ENCODE results near the gene PPP3CA. TPM values are rescaled to one million over a fixed set of nuclear protein-coding genes. Genes with fewer than 3 reads are reported as not detected.

Gene PPP3CA
- total RNA-seq, 1 experiment from 2014 or later: 31.0 TPM

DNA sequence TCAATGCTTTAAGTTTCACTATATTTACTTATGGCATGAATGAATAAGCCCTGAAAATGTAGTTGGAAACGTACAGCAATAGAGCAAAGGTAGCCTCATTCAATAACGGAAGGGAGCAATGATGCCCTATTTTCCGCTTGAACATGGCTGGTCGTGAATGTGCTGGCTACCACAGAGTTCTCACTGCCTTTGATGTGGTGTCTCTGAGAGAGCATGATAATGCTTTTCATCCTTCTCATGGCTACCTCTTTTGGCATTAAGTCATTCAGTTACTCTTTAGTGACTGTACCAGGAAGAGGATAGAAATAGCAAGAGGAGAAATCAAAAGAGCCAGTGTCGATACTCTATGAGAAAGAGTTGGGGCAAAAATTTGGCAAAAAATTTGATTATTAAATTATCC lies 308.0 kb downstream of the PPP3CA start:
- DNase-seq (ENCODE audit: low read depth, low spot score) (no peak), ATAC-seq (no peak)
- ChIA-PET CTCF (no interaction called here), POLR2A (no interaction called here)
- H3K4me3 ChIP-seq (ENCODE audit: low read depth in 2 of 2, low read length in 2 of 2): no peak overlapping the region
- H3K9me3 ChIP-seq (ENCODE audit: control insufficient read depth, insufficient read depth, low read depth, low read length): no peaks in the 10 kb centered on the region
- no peak overlapping the region for H3K27ac ChIP-seq (ENCODE audit: low read length)
- H3K4me1 ChIP-seq (ENCODE audit: control insufficient read depth, insufficient read depth, low read length): no peaks in the 10 kb centered on the region
- in situ Hi-C loops (cut with HindIII; ENCODE audit: low pct_unique_long_range_greater_than_20kb, low sequenced_read_pairs): no loop called here
- intact Hi-C loops (cut with micrococcal nuclease; ENCODE audit: unreplicated experiment): no loop called here
- TF ChIP-seq TCF7L2 (IDR thresholded peaks at IDR 0.05; ENCODE audit: low read depth, low read length) (no peak), SIN3A (IDR thresholded peaks at IDR 0.05; ENCODE audit: borderline replicate concordance, insufficient read depth, low read depth, low read length) (no peak), POLR2AphosphoS5 (IDR thresholded peaks at IDR 0.05; ENCODE audit: low read depth, low read length) (no peak)
- TF ChIP-seq, protein P1, sequence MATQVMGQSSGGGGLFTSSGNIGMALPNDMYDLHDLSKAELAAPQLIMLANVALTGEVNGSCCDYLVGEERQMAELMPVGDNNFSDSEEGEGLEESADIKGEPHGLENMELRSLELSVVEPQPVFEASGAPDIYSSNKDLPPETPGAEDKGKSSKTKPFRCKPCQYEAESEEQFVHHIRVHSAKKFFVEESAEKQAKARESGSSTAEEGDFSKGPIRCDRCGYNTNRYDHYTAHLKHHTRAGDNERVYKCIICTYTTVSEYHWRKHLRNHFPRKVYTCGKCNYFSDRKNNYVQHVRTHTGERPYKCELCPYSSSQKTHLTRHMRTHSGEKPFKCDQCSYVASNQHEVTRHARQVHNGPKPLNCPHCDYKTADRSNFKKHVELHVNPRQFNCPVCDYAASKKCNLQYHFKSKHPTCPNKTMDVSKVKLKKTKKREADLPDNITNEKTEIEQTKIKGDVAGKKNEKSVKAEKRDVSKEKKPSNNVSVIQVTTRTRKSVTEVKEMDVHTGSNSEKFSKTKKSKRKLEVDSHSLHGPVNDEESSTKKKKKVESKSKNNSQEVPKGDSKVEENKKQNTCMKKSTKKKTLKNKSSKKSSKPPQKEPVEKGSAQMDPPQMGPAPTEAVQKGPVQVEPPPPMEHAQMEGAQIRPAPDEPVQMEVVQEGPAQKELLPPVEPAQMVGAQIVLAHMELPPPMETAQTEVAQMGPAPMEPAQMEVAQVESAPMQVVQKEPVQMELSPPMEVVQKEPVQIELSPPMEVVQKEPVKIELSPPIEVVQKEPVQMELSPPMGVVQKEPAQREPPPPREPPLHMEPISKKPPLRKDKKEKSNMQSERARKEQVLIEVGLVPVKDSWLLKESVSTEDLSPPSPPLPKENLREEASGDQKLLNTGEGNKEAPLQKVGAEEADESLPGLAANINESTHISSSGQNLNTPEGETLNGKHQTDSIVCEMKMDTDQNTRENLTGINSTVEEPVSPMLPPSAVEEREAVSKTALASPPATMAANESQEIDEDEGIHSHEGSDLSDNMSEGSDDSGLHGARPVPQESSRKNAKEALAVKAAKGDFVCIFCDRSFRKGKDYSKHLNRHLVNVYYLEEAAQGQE (IDR thresholded peaks at IDR 0.05; ENCODE audit: insufficient read depth in 1 of 2, low read depth in 2 of 2, low read length in 1 of 2): no peak
- TF ChIP-seq, protein P2, sequence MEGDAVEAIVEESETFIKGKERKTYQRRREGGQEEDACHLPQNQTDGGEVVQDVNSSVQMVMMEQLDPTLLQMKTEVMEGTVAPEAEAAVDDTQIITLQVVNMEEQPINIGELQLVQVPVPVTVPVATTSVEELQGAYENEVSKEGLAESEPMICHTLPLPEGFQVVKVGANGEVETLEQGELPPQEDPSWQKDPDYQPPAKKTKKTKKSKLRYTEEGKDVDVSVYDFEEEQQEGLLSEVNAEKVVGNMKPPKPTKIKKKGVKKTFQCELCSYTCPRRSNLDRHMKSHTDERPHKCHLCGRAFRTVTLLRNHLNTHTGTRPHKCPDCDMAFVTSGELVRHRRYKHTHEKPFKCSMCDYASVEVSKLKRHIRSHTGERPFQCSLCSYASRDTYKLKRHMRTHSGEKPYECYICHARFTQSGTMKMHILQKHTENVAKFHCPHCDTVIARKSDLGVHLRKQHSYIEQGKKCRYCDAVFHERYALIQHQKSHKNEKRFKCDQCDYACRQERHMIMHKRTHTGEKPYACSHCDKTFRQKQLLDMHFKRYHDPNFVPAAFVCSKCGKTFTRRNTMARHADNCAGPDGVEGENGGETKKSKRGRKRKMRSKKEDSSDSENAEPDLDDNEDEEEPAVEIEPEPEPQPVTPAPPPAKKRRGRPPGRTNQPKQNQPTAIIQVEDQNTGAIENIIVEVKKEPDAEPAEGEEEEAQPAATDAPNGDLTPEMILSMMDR (IDR thresholded peaks at IDR 0.05): no peak
- no peaks in the 10 kb centered on the region for H3K27me3 ChIP-seq (ENCODE audit: control insufficient read depth, insufficient read depth, low read length)
- no peaks in the 10 kb centered on the region for H3K36me3 ChIP-seq (ENCODE audit: control insufficient read depth, insufficient read depth, low read length)
- no TSS peak for BruUV-seq (replicated peaks)

DNA sequence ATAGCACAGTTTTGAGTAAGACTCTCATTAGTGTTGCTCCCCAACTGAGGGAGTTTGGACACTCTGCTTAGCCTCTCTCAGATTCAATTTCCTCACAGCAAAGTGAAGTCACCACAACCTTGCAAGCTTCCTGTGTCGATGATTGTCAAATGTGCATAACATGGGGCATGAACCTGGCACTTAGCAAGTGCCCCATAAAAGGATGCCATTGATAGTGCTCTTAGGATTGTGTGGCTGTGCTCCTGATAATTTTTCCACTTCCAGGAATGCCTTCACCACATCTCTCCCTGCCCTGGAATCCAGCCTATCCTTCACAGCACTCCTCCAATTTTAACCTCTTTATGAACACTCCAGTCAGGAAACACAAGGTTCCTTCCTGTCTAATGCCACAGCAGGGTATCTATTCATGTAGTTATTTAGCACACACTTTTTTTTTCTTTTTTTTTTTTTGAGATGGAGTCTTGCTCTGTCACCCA lies 309.4 kb downstream of the PPP3CA start:
- ATAC-seq: no peak
- H3K27me3 ChIP-seq (ENCODE audit: control insufficient read depth, insufficient read depth, low read length): no peaks in the 10 kb centered on the region
- intact Hi-C loops (cut with micrococcal nuclease; ENCODE audit: unreplicated experiment): no loop called here
- ChIA-PET POLR2A (no interaction called here), CTCF (no interaction called here)
- H3K27ac ChIP-seq (ENCODE audit: low read length): no peak overlapping the region
- TF ChIP-seq TCF7L2 (IDR thresholded peaks at IDR 0.05; ENCODE audit: low read depth, low read length) (no peak), SIN3A (IDR thresholded peaks at IDR 0.05; ENCODE audit: borderline replicate concordance, insufficient read depth, low read depth, low read length) (no peak)
- TF ChIP-seq, protein P2 (IDR thresholded peaks at IDR 0.05): no peak
- BruUV-seq (replicated peaks): no TSS peak
- H3K36me3 ChIP-seq (ENCODE audit: control insufficient read depth, insufficient read depth, low read length): no peaks in the 10 kb centered on the region
- H3K4me1 ChIP-seq (ENCODE audit: control insufficient read depth, insufficient read depth, low read length): no peaks in the 10 kb centered on the region
- H3K4me3 ChIP-seq (ENCODE audit: low read depth in 2 of 2, low read length in 2 of 2): no peak overlapping the region
- in situ Hi-C loops (cut with HindIII; ENCODE audit: low pct_unique_long_range_greater_than_20kb, low sequenced_read_pairs): no loop called here
- H3K9me3 ChIP-seq (ENCODE audit: control insufficient read depth, insufficient read depth, low read depth, low read length): no peaks in the 10 kb centered on the region
- DNase-seq (ENCODE audit: low read depth, low spot score): no peak
